ENCODE results near the gene NT5C1A. TPM values are rescaled to one million over a fixed set of nuclear protein-coding genes. Genes with fewer than 3 reads are reported as not detected.

NT5C1A gene
- total RNA-seq, 1 donor: not detected

- no peak for TF ChIP-seq CTCF (IDR thresholded peaks at IDR 0.05; ENCODE audit: extremely low read depth, low read depth, low read length)
- H3K27me3 ChIP-seq (ENCODE audit: insufficient read depth, low read length): peaks cover 47% of the 10 kb centered on the region
- no peak for DNase-seq (ENCODE audit: insufficient read length, low spot score, missing footprints)
- no peak overlapping the region for H2AFZ ChIP-seq (ENCODE audit: low read length)
- no peaks in the 10 kb centered on the region for H3K79me2 ChIP-seq (ENCODE audit: insufficient read depth, low read length)
- H3K36me3 ChIP-seq (ENCODE audit: insufficient read depth, low read length): no peaks in the 10 kb centered on the region
- no peaks in the 10 kb centered on the region for H3K9me3 ChIP-seq (ENCODE audit: low read depth, low read length)
- H3K4me3 ChIP-seq (ENCODE audit: insufficient read depth, low read length): no peak overlapping the region
- no peak overlapping the region for H3K27ac ChIP-seq (ENCODE audit: low read depth, low read length)
- H3K4me2 ChIP-seq (ENCODE audit: insufficient read depth, low read length): no peak overlapping the region
- H3K4me1 ChIP-seq (ENCODE audit: insufficient read depth, low read length): no peaks in the 10 kb centered on the region
- no peaks in the 10 kb centered on the region for H4K20me1 ChIP-seq (ENCODE audit: insufficient read depth, low read length)
Observed at GRCh38 chr1:39713557-39713956, 41.6 kb upstream of the NT5C1A start.

GRCh38 chr1:39711966-39712340 lies 40.0 kb upstream of the NT5C1A start:
- Histone ChIP-seq H3K79me2 (ENCODE audit: insufficient read depth, low read length) (no peaks in the 10 kb centered on the region), H2AFZ (ENCODE audit: low read length) (no peak overlapping the region), H4K20me1 (ENCODE audit: insufficient read depth, low read length) (no peaks in the 10 kb centered on the region), H3K36me3 (ENCODE audit: insufficient read depth, low read length) (no peaks in the 10 kb centered on the region), H3K4me1 (ENCODE audit: insufficient read depth, low read length) (no peaks in the 10 kb centered on the region), H3K4me2 (ENCODE audit: insufficient read depth, low read length) (no peak overlapping the region), H3K4me3 (ENCODE audit: insufficient read depth, low read length) (no peak overlapping the region), H3K27ac (ENCODE audit: low read depth, low read length) (no peak overlapping the region), H3K27me3 (ENCODE audit: insufficient read depth, low read length) (peaks cover 39% of the 10 kb centered on the region), H3K9me3 (ENCODE audit: low read depth, low read length) (no peaks in the 10 kb centered on the region)
- no peak for TF ChIP-seq CTCF (IDR thresholded peaks at IDR 0.05; ENCODE audit: extremely low read depth, low read depth, low read length)
- no peak for DNase-seq (ENCODE audit: insufficient read length, low spot score, missing footprints)

- DNase-seq (ENCODE audit: insufficient read length, low spot score, missing footprints): no peak
- Histone ChIP-seq H3K4me3 (ENCODE audit: insufficient read depth, low read length) (no peak overlapping the region), H4K20me1 (ENCODE audit: insufficient read depth, low read length) (no peaks in the 10 kb centered on the region), H3K9me3 (ENCODE audit: low read depth, low read length) (no peaks in the 10 kb centered on the region), H3K27me3 (ENCODE audit: insufficient read depth, low read length) (peaks cover 40% of the 10 kb centered on the region), H3K36me3 (ENCODE audit: insufficient read depth, low read length) (no peaks in the 10 kb centered on the region), H3K27ac (ENCODE audit: low read depth, low read length) (no peak overlapping the region), H3K79me2 (ENCODE audit: insufficient read depth, low read length) (no peaks in the 10 kb centered on the region), H2AFZ (ENCODE audit: low read length) (no peak overlapping the region), H3K4me1 (ENCODE audit: insufficient read depth, low read length) (no peaks in the 10 kb centered on the region), H3K4me2 (ENCODE audit: insufficient read depth, low read length) (no peak overlapping the region)
- no peak for TF ChIP-seq CTCF (IDR thresholded peaks at IDR 0.05; ENCODE audit: extremely low read depth, low read depth, low read length)
Observed at GRCh38 chr1:39711104-39711965, 39.4 kb upstream of the NT5C1A start.

- no peak overlapping the region for H3K4me3 ChIP-seq (ENCODE audit: insufficient read depth, low read length)
- no peak overlapping the region for H3K4me2 ChIP-seq (ENCODE audit: insufficient read depth, low read length)
- H3K27ac ChIP-seq (ENCODE audit: low read depth, low read length): no peak overlapping the region
- H3K9me3 ChIP-seq (ENCODE audit: low read depth, low read length): no peaks in the 10 kb centered on the region
- no peaks in the 10 kb centered on the region for H4K20me1 ChIP-seq (ENCODE audit: insufficient read depth, low read length)
- TF ChIP-seq CTCF (IDR thresholded peaks at IDR 0.05; ENCODE audit: extremely low read depth, low read depth, low read length): no peak
- H3K36me3 ChIP-seq (ENCODE audit: insufficient read depth, low read length): no peaks in the 10 kb centered on the region
- H2AFZ ChIP-seq (ENCODE audit: low read length): no peak overlapping the region
- H3K27me3 ChIP-seq (ENCODE audit: insufficient read depth, low read length): peaks cover 26% of the 10 kb centered on the region
- no peak for DNase-seq (ENCODE audit: insufficient read length, low spot score, missing footprints)
- H3K79me2 ChIP-seq (ENCODE audit: insufficient read depth, low read length): no peaks in the 10 kb centered on the region
- H3K4me1 ChIP-seq (ENCODE audit: insufficient read depth, low read length): no peaks in the 10 kb centered on the region
Observed at GRCh38 chr1:39707506-39707905, 35.6 kb upstream of the NT5C1A start.

Measured in osteoblast (primary cell).